Measurements from ENCODE around the gene FAF2.

FAF2 gene

GRCh38 chr5:176420086-176420485 lies 28.1 kb upstream of the FAF2 start:
- no peak overlapping the region for H3K4me3 ChIP-seq (replicated peaks in 1 of 2; ENCODE audit: low read depth in 2 of 2, low read length in 2 of 2)
- no peak for DNase-seq (ENCODE audit: low read depth in 2 of 2)

GRCh38 chr5:176420972-176421544 lies 27.1 kb upstream of the FAF2 start:
- no peak for TF ChIP-seq CTCF (IDR thresholded peaks at IDR 0.05; ENCODE audit: low read depth, low read length)
- DNase-seq (ENCODE audit: low read depth in 2 of 2), result no peak
- H3K4me3 ChIP-seq (replicated peaks in 1 of 2; ENCODE audit: low read depth in 2 of 2, low read length in 2 of 2), result no peak overlapping the region

More at GRCh38 chr5:176420086-176420485, 28.1 kb upstream of the FAF2 start:
- no peak for TF ChIP-seq CTCF (IDR thresholded peaks at IDR 0.05; ENCODE audit: low read depth, low read length)

GRCh38 chr5:176424181-176424580 lies 24.0 kb upstream of the FAF2 start:
- no peak for DNase-seq (ENCODE audit: low read depth in 2 of 2)
- TF ChIP-seq CTCF (IDR thresholded peaks at IDR 0.05; ENCODE audit: low read depth, low read length), result no peak
- H3K4me3 ChIP-seq (replicated peaks in 1 of 2; ENCODE audit: low read depth in 2 of 2, low read length in 2 of 2), result no peak overlapping the region

GRCh38 chr5:176425138-176425537 lies 23.0 kb upstream of the FAF2 start:
- DNase-seq (ENCODE audit: low read depth in 2 of 2), result no peak
- no peak for TF ChIP-seq CTCF (IDR thresholded peaks at IDR 0.05; ENCODE audit: low read depth, low read length)
- no peak overlapping the region for H3K4me3 ChIP-seq (replicated peaks in 1 of 2; ENCODE audit: low read depth in 2 of 2, low read length in 2 of 2)

GRCh38 chr5:176425791-176426190 lies 22.4 kb upstream of the FAF2 start:
- no peak overlapping the region for H3K4me3 ChIP-seq (replicated peaks in 1 of 2; ENCODE audit: low read depth in 2 of 2, low read length in 2 of 2)
- TF ChIP-seq CTCF (IDR thresholded peaks at IDR 0.05; ENCODE audit: low read depth, low read length), result no peak
- DNase-seq (ENCODE audit: low read depth in 2 of 2), result no peak

- no peak for DNase-seq (ENCODE audit: low read depth in 2 of 2)
- H3K4me3 ChIP-seq (replicated peaks in 1 of 2; ENCODE audit: low read depth in 2 of 2, low read length in 2 of 2), result no peak overlapping the region
- TF ChIP-seq CTCF (IDR thresholded peaks at IDR 0.05; ENCODE audit: low read depth, low read length), result no peak
Observed at GRCh38 chr5:176426876-176427275, 21.3 kb upstream of the FAF2 start.

- peak; percentile 26 to 46 for DNase-seq (ENCODE audit: low read depth in 2 of 2)
- no peak overlapping the region for H3K4me3 ChIP-seq (replicated peaks in 1 of 2; ENCODE audit: low read depth in 2 of 2, low read length in 2 of 2)
- no peak for TF ChIP-seq CTCF (IDR thresholded peaks at IDR 0.05; ENCODE audit: low read depth, low read length)
Observed at GRCh38 chr5:176427971-176428370, 20.2 kb upstream of the FAF2 start.
